GM13976 (cell line): ENCODE measurements around the gene PTAR1.
"Not testable (repeated sequence)": the region's sequence is repeated elsewhere in the genome, so short reads cannot be mapped to it uniquely, and the experiment has no call there.

Experiments used
- DNase-seq: peaks from one replicate; pipeline ENCODE4 v3.0.0; 2012; ENCODE audit warnings: low spot score
- in situ Hi-C: fragments of 300-500 bp; cut with MboI; formaldehyde crosslinking; loops from one replicate; pipeline ENCODE4 v1.12.0; 2022; ENCODE audit warnings: low sequenced_read_pairs, mixed read lengths, inconsistent platforms; ENCODE audit not compliant: unreplicated experiment
- TF ChIP-seq, protein P1 (sequence below): IDR thresholded peaks from 2 replicates; pipeline ENCODE4 v1.5.1; 2012; ENCODE audit warnings: borderline replicate concordance, mild to moderate bottlenecking; ENCODE audit not compliant: insufficient read depth; ENCODE audit errors: extremely low read depth, missing control alignments, control extremely low read depth

The PTAR1 gene, protein sequence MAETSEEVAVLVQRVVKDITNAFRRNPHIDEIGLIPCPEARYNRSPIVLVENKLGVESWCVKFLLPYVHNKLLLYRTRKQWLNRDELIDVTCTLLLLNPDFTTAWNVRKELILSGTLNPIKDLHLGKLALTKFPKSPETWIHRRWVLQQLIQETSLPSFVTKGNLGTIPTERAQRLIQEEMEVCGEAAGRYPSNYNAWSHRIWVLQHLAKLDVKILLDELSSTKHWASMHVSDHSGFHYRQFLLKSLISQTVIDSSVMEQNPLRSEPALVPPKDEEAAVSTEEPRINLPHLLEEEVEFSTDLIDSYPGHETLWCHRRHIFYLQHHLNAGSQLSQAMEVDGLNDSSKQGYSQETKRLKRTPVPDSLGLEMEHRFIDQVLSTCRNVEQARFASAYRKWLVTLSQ

DNA sequence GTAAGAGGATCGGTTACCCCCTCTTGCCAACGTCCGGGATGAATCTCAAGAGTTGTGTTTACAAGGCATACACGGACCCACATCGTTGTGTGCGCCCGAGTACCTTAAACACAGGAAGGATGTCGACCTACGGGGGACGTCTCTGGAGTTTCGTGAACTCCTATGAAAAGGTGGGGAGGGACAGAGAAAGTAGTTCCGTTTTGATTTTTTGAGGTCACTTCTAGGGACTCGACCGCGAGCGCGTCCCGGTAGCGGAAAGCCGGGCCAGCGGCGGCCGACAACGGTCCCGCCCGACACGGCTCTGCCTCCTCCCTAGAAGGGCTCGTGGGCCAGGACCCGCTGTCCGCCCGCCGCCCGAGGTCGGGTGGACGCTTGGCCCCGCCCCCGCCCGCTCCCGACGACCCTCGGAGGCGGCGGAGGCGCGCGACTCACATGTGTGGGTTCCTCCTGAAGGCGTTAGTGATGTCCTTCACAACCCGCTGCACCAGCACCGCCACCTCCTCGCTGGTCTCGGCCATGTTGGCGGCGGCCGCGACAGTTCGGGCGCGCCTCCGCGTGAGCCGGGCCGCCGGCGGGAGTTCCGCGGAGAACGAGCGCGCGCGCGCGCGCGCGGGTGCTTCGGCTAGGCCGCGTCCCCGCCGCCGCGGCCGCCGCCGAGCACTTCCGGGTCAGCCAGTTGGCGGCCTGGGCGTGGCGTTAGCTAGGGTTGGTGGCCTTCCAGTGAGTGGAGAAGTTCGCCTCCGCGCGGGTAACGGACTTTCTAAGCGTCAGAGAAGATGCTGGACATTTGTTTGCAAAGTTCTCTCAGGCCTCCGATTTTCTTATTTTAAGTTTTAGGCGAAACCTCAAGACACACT lies at the start of gene PTAR1:
Gene PTAR1 (minus strand): TSS at position 591 of the 857 bp plus-strand sequence. CDS start 73 bp downstream, at position 518.
- in situ Hi-C loops, result no loop called here
- peak; percentile 89 for DNase-seq
- TF ChIP-seq, protein P1, sequence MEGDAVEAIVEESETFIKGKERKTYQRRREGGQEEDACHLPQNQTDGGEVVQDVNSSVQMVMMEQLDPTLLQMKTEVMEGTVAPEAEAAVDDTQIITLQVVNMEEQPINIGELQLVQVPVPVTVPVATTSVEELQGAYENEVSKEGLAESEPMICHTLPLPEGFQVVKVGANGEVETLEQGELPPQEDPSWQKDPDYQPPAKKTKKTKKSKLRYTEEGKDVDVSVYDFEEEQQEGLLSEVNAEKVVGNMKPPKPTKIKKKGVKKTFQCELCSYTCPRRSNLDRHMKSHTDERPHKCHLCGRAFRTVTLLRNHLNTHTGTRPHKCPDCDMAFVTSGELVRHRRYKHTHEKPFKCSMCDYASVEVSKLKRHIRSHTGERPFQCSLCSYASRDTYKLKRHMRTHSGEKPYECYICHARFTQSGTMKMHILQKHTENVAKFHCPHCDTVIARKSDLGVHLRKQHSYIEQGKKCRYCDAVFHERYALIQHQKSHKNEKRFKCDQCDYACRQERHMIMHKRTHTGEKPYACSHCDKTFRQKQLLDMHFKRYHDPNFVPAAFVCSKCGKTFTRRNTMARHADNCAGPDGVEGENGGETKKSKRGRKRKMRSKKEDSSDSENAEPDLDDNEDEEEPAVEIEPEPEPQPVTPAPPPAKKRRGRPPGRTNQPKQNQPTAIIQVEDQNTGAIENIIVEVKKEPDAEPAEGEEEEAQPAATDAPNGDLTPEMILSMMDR, result no peak

DNA sequence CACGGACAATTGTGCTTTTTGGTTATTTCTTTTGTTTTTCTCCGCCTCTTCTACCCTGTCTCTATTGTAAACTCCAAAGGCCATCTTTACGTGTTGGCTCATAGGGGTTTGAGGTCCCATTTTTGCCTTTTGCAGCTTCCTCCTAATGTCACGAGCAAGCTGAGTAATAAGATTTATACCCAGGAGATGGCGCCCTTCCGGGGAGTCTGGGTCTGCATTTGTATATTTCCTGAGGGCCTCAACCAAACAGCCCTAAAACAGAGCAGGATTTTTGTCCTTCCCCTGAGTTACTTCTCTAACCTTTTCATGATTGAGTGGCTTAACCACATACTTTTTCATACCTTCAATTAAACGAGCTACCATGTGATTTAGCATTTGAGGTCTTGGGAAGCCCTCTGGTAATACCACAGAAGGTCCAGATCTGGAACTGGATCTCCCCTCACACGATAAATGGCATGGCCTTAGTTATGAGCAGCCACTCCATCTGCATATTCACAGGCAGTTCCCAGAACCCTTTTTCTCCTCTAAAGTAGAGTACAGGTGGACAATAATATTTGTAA lies 49.6 kb upstream of the PTAR1 start:
- TF ChIP-seq, protein P1, result no peak
- no peak for DNase-seq
- in situ Hi-C loops, result no loop called here

DNA sequence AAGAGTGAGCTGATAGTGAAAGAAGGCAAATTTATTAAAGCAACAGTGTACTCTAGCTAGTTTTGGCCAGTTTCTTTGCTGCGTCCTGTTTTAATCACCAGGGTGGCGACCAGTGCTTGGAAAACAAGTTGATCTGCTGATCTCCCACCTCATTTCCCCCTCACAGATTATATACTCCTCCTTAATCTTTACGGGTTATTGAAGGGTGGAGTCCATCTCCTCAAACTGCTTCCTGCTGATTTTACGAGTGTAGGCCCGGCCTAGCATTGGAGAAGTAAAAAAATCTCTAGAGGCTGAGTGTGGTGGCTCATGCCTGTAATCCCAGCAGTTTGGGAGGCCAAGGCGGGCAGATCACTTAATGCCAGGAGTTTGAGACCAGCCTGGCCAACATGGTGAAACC lies 46.8 kb upstream of the PTAR1 start:
- no peak for DNase-seq
- TF ChIP-seq, protein P1, result no peak
- in situ Hi-C loops, result no loop called here

DNA sequence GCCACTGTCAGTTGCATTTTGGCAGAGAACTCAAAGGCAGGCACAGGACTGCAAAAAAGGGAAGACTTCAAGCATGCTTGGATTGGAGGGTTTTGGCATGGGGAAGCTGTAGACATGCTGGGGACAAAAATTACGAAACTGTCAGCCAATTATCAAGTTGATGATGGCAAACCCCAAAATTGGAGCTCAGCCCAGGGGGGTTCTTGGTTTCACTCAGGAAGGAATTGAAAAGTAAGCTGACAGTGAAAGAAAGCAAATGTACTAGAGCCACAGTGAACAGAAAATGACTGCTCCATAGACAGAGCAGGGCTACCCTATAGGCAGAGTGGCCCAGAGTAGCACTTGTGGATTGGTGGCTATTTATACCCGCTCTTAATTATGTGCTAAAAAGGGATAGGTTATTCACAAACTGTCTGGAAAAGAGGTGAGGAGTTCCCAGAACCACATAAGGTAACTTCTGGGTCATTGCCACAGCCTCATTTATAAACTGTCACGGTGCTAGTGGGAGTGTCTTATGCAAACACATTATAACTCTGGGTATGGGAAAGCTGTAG lies 46.2 kb upstream of the PTAR1 start:
- TF ChIP-seq, protein P1, result no peak
- in situ Hi-C loops, result no loop called here
- DNase-seq, result no peak

DNA sequence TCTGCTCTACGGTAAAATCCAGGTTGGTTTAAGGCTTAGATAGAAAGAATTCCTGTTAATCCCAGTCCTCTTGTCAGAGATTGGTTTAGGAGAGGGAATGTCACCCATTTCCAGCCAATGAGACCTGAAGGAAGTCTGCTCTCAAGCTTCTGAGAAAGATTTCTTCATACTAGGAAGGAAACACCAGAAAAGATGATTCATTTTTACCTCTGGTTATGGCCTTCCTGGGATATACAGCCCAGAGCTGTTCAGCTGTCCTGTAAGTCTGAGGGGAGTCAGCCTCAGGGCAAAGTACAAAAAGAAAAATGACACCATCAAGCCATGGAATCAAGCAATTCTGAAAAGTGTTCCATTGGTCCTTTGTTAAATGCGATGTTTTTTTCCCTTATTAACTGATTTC lies 42.2 kb upstream of the PTAR1 start:
- TF ChIP-seq, protein P1, result no peak
- DNase-seq, result no peak
- in situ Hi-C loops, result no loop called here

DNA sequence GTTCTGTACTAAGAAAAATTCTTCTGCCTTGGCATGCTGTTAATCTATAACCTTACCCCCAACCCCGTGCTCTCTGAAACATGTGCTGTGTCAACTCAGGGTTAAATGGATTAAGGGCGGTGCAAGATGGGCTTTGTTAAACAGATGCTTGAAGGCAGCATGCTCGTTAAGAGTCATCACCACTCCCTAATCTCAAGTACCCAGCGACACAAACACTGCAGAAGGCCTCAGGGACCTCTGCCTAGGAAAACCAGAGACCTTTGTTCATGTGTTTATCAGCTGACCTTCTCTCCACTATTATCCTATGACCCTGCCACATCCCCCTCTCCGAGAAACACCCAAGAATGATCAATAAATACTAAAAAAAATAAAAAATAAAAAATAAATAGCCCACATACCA lies 40.2 kb upstream of the PTAR1 start:
- DNase-seq, in situ Hi-C loops: not testable (repeated sequence)

DNA sequence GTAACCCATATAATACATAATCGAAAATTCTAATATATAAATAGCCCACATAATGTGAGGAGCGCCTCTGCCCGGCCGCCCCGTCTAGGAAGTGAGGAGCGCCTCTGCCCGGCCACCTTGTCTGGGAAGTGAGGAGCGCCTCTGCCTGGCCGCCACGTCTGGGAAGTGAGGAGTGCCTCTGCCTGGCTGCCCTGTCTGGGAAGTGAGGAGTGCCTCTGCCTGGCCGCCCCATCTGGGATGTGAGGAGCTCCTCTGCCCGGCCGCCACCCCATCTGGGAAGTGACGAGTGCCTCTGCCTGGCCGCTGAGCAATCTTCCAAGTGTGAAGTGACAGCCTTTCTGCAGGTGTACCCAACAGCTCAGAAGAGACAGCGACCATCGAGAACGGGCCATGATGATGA lies 39.7 kb upstream of the PTAR1 start:
- DNase-seq, in situ Hi-C loops: not testable (repeated sequence)
